Measurements from ENCODE around the gene PRKG1. TPM values are rescaled to one million over a fixed set of nuclear protein-coding genes. Genes with fewer than 3 reads are reported as not detected.
A peak's percentile ranks its signal among the peaks of the same experiment; 100 is the strongest.

PRKG1 gene
- total and polyA plus RNA-seq, 2 of the 8 experiments (the other 6 are each of a cell fraction or from before 2014, with no cell fraction given): 4.2 to 15.2 TPM

GRCh38 chr10:52028523-52028858 is 954.2 kb downstream of the PRKG1 start:
- H2BK12ac ChIP-seq (ENCODE audit: low read depth, low read length): no peak overlapping the region
- peaks cover 0 to 39% (median 13%) of the 10 kb centered on the region in 4 experiments; a peak in 5 of 8 replicates for H3K36me3 ChIP-seq (ENCODE audit: control insufficient read depth in 2 of 4, insufficient read depth in 4 of 4, low read length in 3 of 4)
- H3K23me2 ChIP-seq (ENCODE audit: low read depth, low read length): no peaks in the 10 kb centered on the region; the same call in 1 of the 2 replicates
- no peak overlapping the region for H3K4me2 ChIP-seq (ENCODE audit: insufficient read depth in 1 of 2, low read depth in 2 of 2, low read length in 2 of 2)
- no peak overlapping the region for H2BK20ac ChIP-seq (ENCODE audit: low read length)
- no peak overlapping the region for H2BK120ac ChIP-seq (replicated peaks; ENCODE audit: low read depth, low read length)
- 100% methylated on average over 2 of the region's 2 CpGs; no CpG with 5 or more reads in 1 of the 2 experiments for WGBS, 2 experiments (ENCODE audit: extremely low coverage in 1 of 2, insufficient coverage in 1 of 2, insufficient read length in 1 of 2, insufficient replicate concordance in 2 of 2, low coverage in 1 of 2, low lambda C conversion rate in 2 of 2, missing lambda C conversion rate in 1 of 2)
- H3K27ac ChIP-seq (ENCODE audit: low read depth, low read length): no peak overlapping the region
- H3K79me1 ChIP-seq (ENCODE audit: low read depth, low read length): no peaks in the 10 kb centered on the region
- H4K5ac ChIP-seq (ENCODE audit: insufficient read length, low read depth, low read length): no peak overlapping the region
- H4K8ac ChIP-seq (ENCODE audit: extremely low read depth, insufficient read depth, low read length): no peak overlapping the region
- peaks cover 0 to 2% of the 10 kb centered on the region in 2 experiments for H4K20me1 ChIP-seq (replicated peaks in 1 of 2; ENCODE audit: control insufficient read depth in 1 of 2, insufficient read depth in 2 of 2, low read length in 2 of 2)
- CTCF ChIA-PET (ENCODE audit: partially characterized antibody): interaction anchor here (2.2 kb wide), 1 partner anchor 188 kb away, joined by 9 read pairs; no protein-coding TSS in a partner anchor
- H3K4ac ChIP-seq (replicated peaks; ENCODE audit: insufficient read length, low read depth, low read length): no peak overlapping the region
- H2AFZ ChIP-seq (ENCODE audit: low read length): no peak overlapping the region
- H3K9ac ChIP-seq (replicated peaks in 1 of 4; ENCODE audit: extremely low read depth in 1 of 4, low read depth in 3 of 4, low read length in 3 of 4): no peak overlapping the region
- H3K4me3 ChIP-seq (ENCODE audit: extremely low read depth in 1 of 4, insufficient read depth in 2 of 4, low read depth in 3 of 4, low read length in 4 of 4): no peak overlapping the region
- no peak overlapping the region for H2BK15ac ChIP-seq (ENCODE audit: low read length)
- no peak overlapping the region for H2AK5ac ChIP-seq (ENCODE audit: low read depth, low read length)
- H3K56ac ChIP-seq (replicated peaks; ENCODE audit: insufficient read length, low read depth, low read length): no peak overlapping the region
- H3K79me2 ChIP-seq (ENCODE audit: control insufficient read depth in 1 of 2, insufficient read depth in 2 of 2, low read length in 2 of 2): peaks cover 0 to 6% of the 10 kb centered on the region in 2 experiments; a peak in 2 of 4 replicates
- POLR2A ChIA-PET (ENCODE audit: partially characterized antibody): interaction anchor here (0.8 to 3.7 kb wide), 8 partner anchors 10 to 188 kb away, joined by 3 to 28 read pairs (median 10); no protein-coding TSS in a partner anchor
- H3K9me3 ChIP-seq (ENCODE audit: insufficient read depth in 2 of 2, low read depth in 1 of 2, low read length in 1 of 2): 0 out of 4 replicates have a peak, but pooled peaks cover 0 to 3% of the 10 kb centered on the region in 2 experiments
- H3K14ac ChIP-seq (ENCODE audit: insufficient read length): no peak overlapping the region
- no peak for DNase-seq (ENCODE audit: low read depth in 1 of 2, low spot score in 2 of 2)
- H2BK5ac ChIP-seq (ENCODE audit: low read depth, low read length): no peak overlapping the region
- FAIRE-seq: peak; percentile 19
- H3K18ac ChIP-seq (ENCODE audit: extremely low read depth, low read length): no peak overlapping the region
- peaks cover 0 to 19% (median 4%) of the 10 kb centered on the region in 4 experiments; a peak in 5 of 7 replicates for H3K4me1 ChIP-seq (replicated peaks in 1 of 4; ENCODE audit: control insufficient read depth in 3 of 4, insufficient read depth in 4 of 4, low read length in 3 of 4)
- TF ChIP-seq TAF7 (optimal IDR thresholded peaks at IDR 0.05; ENCODE audit: borderline replicate concordance, low read depth, low read length) (peak; percentile 18), ATF3 (IDR thresholded peaks at IDR 0.05; ENCODE audit: insufficient read depth, low read depth, low read length) (no peak), EZH2 (IDR thresholded peaks at IDR 0.05; ENCODE audit: low read depth, low read length, severe bottlenecking) (no peak), POLR2A (IDR thresholded peaks at IDR 0.05; ENCODE audit: control extremely low read depth in 1 of 2, low read depth in 2 of 2, low read length in 2 of 2) (peak in 1 of 2 experiments; percentile 11; a peak in 1 of 3 replicates)
- no peak overlapping the region for H4K91ac ChIP-seq (replicated peaks; ENCODE audit: insufficient read length, low read length)
- no peak overlapping the region for H3K23ac ChIP-seq (ENCODE audit: insufficient read length)
- H3K27me3 ChIP-seq (replicated peaks in 1 of 4; ENCODE audit: control insufficient read depth in 3 of 4, extremely low read depth in 1 of 4, insufficient read depth in 3 of 4, low read length in 3 of 4): no peaks in the 10 kb centered on the region

Data from H1 (cell line).